AG04449 (cell line): ENCODE results near the gene MARCHF3.

Experiments used
- CTCF ChIA-PET: fragments of 350-600 bp; formaldehyde crosslinking; extraction: SDS; loops from one replicate; lab custom pipeline; 2021; ENCODE audit warnings: antibody characterized with exemption; lab: Yijun Ruan, JAX
- POLR2A ChIA-PET: fragments of 400-600, 350-600 bp; formaldehyde crosslinking; extraction: SDS; loops from one replicate; lab custom pipeline; 2020; ENCODE audit warnings: antibody characterized with exemption, inconsistent platforms; lab: Yijun Ruan, JAX
- DNase-seq: peaks from one replicate; pipeline ENCODE4 v3.0.0-alpha.2; 2010; ENCODE audit warnings: low read depth, low spot score
- H3K4me3 ChIP-seq: 2 replicates; pipeline ENCODE4 v1.5.1; 2011; ENCODE audit warnings: low read depth, mild to moderate bottlenecking, control low read depth, low read length
- TF ChIP-seq, protein P1 (sequence below): IDR thresholded peaks from one replicate; pipeline ENCODE4 v1.5.1; 2011; ENCODE audit warnings: mild to moderate bottlenecking, moderate library complexity, low read length, control low read depth, inconsistent platforms; ENCODE audit not compliant: insufficient read depth; ENCODE audit errors: missing control alignments

Gene MARCHF3

DNA sequence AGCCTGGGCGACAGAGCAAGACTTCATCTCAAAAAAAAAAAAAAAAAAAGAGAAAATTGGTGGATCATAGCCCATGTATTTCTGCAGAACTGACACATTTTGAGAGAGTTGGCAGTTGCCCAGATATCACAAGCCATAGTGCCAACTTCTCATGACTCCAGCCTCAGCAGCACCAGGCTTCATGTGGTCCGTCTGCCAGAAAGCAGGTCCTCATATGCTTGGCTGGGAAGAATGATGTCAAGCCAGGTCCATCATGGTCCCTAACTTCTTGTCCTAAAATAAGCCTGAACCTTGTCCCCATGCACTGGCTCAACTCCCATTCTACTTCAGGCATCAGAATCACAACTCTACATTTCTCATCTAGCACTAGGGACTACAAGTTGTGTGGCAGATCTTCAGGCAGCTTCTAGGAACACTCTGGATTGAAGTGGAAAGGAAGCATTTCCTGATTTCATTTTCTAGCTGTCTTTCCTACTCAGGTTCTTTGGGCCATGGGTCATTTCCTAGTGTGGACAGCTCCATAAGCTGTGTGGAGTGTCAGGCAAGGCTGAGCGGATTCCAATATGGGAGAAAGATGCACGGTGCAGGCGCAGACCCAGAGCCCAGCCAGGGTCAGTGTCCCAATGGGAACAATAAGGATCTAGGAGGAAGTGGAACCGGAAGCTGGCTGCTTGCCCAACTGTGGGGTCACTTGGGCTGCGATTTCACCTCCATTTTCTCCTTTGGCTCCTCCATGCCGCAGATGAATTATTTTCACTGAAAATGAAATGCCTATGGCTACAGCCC, 163.3 kb downstream of the MARCHF3 start:
- ChIA-PET POLR2A (no interaction called here), CTCF (no interaction called here)
- DNase-seq, result no peak
- TF ChIP-seq, protein P1, sequence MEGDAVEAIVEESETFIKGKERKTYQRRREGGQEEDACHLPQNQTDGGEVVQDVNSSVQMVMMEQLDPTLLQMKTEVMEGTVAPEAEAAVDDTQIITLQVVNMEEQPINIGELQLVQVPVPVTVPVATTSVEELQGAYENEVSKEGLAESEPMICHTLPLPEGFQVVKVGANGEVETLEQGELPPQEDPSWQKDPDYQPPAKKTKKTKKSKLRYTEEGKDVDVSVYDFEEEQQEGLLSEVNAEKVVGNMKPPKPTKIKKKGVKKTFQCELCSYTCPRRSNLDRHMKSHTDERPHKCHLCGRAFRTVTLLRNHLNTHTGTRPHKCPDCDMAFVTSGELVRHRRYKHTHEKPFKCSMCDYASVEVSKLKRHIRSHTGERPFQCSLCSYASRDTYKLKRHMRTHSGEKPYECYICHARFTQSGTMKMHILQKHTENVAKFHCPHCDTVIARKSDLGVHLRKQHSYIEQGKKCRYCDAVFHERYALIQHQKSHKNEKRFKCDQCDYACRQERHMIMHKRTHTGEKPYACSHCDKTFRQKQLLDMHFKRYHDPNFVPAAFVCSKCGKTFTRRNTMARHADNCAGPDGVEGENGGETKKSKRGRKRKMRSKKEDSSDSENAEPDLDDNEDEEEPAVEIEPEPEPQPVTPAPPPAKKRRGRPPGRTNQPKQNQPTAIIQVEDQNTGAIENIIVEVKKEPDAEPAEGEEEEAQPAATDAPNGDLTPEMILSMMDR, result no peak
- H3K4me3 ChIP-seq, result no peak overlapping the region

DNA sequence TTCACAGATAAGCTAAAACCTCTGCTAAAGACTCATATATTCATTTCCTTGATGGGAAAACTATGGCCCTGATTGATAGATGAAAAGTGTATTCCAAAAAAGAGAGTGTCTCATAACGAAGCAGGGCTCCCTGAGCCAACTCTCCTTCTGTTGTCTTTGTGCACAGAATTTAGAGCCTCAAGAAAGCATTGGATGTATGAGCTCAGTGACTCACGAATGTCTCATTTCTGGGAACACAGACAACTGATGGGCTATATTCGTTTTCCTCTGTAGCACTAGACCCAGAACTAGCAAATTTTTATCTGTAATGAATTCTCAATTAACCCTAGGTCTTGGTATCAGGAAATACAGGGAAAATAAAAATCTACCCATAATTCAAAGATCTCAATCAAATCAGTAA, 165.1 kb downstream of the MARCHF3 start:
- DNase-seq, result peak; percentile 60

DNA sequence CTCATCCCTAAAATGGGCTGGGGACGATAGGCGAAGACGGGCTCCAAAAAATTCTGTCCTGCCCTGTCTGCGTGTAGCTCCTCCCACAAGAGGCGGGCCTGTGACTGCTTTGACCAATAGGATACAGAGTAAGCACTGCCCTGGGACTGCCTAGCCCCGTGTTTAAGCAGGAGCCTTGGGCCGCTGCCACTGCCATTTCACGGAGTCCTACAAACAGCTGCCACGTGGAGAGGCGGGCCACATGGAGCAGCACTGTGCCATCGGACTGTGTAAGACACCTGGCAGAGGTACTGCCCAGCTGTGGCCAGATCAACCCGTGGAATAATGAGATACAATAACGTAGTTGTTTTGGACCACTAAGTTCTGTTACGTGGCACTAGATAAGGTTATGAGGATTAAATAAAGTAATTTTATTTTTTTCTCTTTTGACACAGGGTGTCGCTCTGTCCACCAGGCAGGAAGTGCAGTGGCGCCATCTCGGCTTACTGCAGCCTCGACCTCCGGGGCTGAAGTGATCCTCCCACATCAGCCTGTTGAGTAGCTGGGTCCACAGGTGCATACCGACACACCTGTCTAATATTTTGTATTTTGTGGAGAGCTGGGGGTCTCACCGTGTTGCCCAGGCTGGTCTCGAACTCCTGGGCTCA, 166.2 kb downstream of the MARCHF3 start:
- no peak for DNase-seq
- TF ChIP-seq, protein P1, result no peak
- no peak overlapping the region for H3K4me3 ChIP-seq
- ChIA-PET POLR2A (no interaction called here), CTCF (interaction anchor here (1.1 kb wide), 2 partner anchors 26 to 165 kb away, joined by 3 to 4 read pairs; no protein-coding TSS in a partner anchor)

More for the DNA sequence above, 165.1 kb downstream of the MARCHF3 start:
- TF ChIP-seq, protein P1, result no peak
- ChIA-PET POLR2A (no interaction called here), CTCF (interaction anchor here (1.0 to 1.6 kb wide), 3 partner anchors 18 to 164 kb away, joined by 3 to 4 read pairs (median 3); no protein-coding TSS in a partner anchor)
- no peak overlapping the region for H3K4me3 ChIP-seq

DNA sequence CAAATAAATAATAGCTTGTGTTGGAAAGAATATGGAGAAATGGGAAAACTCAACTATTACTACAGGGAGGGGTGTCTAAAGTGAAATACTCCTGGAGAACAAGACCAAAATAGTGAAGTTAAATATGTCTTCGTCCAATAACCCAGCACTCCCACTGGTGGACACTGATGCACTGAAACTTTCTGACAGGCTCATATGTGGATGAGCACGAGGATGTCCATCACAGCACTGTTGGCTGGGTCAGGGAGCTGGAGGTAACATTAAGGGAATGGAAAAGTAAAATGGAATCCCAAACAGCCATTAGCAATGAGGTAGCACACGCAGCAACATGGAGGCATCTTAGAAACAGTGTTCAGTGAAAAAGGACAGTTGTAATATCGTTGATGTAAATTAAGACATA, 167.0 kb downstream of the MARCHF3 start:
- POLR2A ChIA-PET, result no interaction called here
- no peak for DNase-seq

DNA sequence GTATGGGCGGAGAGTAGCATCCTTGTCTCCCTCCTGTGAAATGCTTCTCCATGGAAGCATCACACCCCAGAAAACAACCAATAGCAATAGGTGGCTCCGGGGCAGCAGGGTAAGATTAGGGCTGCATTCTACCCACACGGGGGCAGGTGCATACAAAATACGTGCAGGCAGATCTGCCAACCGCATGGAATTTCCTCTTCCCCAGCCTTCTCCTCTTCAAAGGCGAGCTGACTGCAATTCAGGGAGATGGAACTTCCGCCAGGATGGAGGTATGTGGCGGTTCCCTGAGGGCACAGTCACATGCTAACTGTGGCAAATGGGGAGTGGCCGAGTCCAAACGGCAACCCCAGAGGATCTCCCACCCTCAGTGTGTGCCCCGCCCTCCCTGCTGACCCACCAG, 171.9 kb downstream of the MARCHF3 start:
- H3K4me3 ChIP-seq, result no peak overlapping the region
- DNase-seq, result no peak
- POLR2A ChIA-PET, result no interaction called here
- TF ChIP-seq, protein P1, result no peak
- CTCF ChIA-PET, result no interaction called here

More for the DNA sequence above, 167.0 kb downstream of the MARCHF3 start:
- TF ChIP-seq, protein P1, result no peak
- no peak overlapping the region for H3K4me3 ChIP-seq
- CTCF ChIA-PET, result no interaction called here

DNA sequence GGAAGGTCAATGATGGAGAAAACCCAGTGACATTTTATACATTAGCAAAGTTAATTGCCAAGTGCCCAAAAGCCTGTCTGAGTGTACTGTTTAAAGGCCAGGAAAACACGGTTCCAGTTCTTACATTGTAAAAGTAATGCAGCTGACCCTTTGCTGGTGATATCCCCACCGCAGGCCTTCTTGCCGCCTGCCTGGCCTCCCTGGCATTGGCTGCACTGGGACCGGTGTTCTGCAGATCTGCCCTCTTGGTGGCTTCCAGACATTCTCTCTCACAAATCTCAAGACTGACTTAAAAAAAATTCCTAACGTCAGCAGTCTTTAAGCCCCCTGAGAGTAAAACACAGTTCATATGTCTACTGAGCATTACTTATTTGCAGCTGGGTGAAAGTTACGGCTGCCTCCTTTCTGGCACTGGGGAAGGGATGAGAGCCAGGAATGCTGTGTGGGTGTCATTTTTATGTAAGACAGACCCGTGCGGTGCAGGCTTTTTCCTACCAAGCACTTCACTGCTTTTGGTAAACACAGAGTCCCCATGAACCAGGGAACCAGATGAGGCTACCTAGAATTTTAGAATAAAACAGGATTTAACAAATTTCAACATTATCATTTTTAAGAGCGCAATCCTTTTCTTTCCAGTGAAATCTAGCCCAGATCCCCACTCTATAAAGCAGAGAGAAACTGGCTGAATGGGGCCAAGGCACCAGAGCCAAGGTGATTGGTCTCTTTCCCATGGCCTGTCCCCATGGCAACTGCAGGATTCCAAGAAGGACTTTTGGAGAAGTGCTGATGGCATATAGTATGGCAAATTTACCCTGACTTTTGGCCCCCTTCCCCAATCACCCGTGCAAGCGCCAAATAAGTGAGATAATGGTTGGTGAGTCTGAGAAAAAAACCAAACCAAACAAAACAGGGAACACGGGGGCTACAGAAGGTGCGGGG, 172.6 kb downstream of the MARCHF3 start:
- CTCF ChIA-PET, result no interaction called here
- DNase-seq, result peak; percentile 4
- TF ChIP-seq, protein P1, result no peak
- POLR2A ChIA-PET, result no interaction called here
- H3K4me3 ChIP-seq, result no peak overlapping the region
